Measurements from ENCODE around the gene ABCC4. TPM values are rescaled to one million over a fixed set of nuclear protein-coding genes. Genes with fewer than 3 reads are reported as not detected.
"Not testable (repeated sequence)": the region's sequence is repeated elsewhere in the genome, so short reads cannot be mapped to it uniquely, and the experiment has no call there.

Gene ABCC4
- total RNA-seq, 1 experiment from 2014 or later, result 32.3 TPM

DNA sequence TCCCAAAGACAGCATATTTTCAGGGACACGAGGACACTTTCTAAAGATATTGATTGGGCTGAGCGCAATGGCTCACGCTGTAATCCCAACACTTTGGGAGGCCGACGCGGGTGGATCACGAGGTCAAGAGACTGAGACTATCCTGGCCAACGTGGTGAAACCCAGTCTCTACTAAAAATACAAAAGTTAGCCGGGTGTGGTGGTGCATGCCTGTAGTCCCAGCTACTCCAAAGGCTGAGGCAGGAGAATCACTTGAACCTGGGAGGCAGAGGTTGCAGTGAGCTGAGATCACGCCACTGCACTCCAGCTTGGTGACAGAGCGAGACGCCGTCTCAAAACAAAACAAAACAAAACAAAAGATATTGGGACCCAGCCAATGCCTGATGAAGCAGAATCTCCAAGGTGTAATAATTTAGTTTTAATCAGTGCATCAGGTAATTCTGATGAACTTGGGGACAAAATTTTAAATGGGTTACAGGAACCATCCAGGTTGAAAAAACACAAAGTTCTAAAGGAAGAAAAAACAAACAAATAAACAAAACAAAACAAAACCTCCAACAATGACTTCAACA lies 100.8 kb downstream of the ABCC4 start:
- Histone ChIP-seq H3K79me2 (ENCODE audit: low read length) (peaks cover 39% of the 10 kb centered on the region), H3K36me3 (ENCODE audit: insufficient read depth, low read length) (peaks cover 10% of the 10 kb centered on the region; the same call in 1 of the 2 replicates)
- not testable (repeated sequence) for H3K9me3 ChIP-seq (ENCODE audit: low read length); H3K4me1 ChIP-seq (ENCODE audit: low read length); H3K4me3 ChIP-seq (ENCODE audit: low read length); H4K20me1 ChIP-seq (ENCODE audit: insufficient read depth, low read depth, low read length); H3K27ac ChIP-seq (ENCODE audit: low read length); H3K9ac ChIP-seq (ENCODE audit: low read length); H3K27me3 ChIP-seq (ENCODE audit: low read length); H3K9me2 ChIP-seq (replicated peaks; ENCODE audit: insufficient read depth, low read length); DNase-seq; H3K4me2 ChIP-seq (ENCODE audit: low read depth, low read length, poor library complexity, severe bottlenecking); H2AFZ ChIP-seq (ENCODE audit: low read length)

DNA sequence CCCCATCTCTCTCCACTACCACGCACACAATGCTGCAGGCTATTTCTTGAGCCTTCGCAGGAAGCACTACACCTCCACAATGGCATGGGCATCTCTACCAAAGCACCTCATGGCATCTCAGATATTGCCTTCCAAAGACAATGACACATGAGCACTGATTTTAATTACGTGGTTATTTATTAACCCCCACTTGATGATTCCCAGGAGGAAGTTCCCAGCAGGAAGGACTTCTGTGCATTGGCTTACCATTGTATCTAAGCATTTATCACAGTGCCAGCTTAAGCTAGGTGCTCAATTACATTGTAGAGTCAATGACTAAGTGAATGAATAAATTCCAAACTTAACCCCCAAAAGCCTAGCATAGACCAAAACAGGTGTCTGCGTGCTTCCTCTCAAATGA lies 101.4 kb downstream of the ABCC4 start:
- H3K4me1 ChIP-seq (ENCODE audit: low read length), result no peaks in the 10 kb centered on the region
- H3K27me3 ChIP-seq (ENCODE audit: low read length), result no peaks in the 10 kb centered on the region
- no peak overlapping the region for H3K27ac ChIP-seq (ENCODE audit: low read length)
- peaks cover 7% of the 10 kb centered on the region; the same call in 1 of the 2 replicates for H3K36me3 ChIP-seq (ENCODE audit: insufficient read depth, low read length)
- no peak for DNase-seq
- H3K9me2 ChIP-seq (replicated peaks; ENCODE audit: insufficient read depth, low read length), result no peaks in the 10 kb centered on the region
- H3K9ac ChIP-seq (ENCODE audit: low read length), result no peak overlapping the region
- no peak overlapping the region for H2AFZ ChIP-seq (ENCODE audit: low read length)
- peaks cover 39% of the 10 kb centered on the region for H3K79me2 ChIP-seq (ENCODE audit: low read length)
- no peak overlapping the region for H3K4me3 ChIP-seq (ENCODE audit: low read length)
- H3K9me3 ChIP-seq (ENCODE audit: low read length), result no peaks in the 10 kb centered on the region
- no peak overlapping the region for H3K4me2 ChIP-seq (ENCODE audit: low read depth, low read length, poor library complexity, severe bottlenecking)
- H4K20me1 ChIP-seq (ENCODE audit: insufficient read depth, low read depth, low read length), result peaks cover 4% of the 10 kb centered on the region; the same call in 1 of the 2 replicates

DNA sequence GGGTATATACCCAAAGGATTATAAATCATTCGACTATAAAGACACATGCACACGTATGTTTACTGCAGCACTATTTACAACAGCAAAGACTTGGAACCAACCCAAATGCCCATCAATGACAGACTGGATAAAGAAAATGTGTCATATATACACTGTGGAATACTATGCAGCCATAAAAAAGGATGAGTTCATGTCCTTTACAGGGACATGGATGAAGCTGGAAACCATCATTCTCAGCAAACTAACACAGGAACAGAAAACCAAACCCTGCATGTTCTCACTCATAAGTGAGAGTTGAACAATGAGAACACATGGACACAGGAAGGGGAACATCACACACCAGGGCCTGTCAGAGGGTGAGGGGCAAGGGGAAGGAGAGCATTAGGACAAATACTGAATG lies 102.6 kb downstream of the ABCC4 start:
- not testable (repeated sequence) for H3K4me3 ChIP-seq (ENCODE audit: low read length); H3K27me3 ChIP-seq (ENCODE audit: low read length); DNase-seq; H3K9me3 ChIP-seq (ENCODE audit: low read length); H2AFZ ChIP-seq (ENCODE audit: low read length); H3K4me1 ChIP-seq (ENCODE audit: low read length); H3K27ac ChIP-seq (ENCODE audit: low read length); H3K9ac ChIP-seq (ENCODE audit: low read length); H4K20me1 ChIP-seq (ENCODE audit: insufficient read depth, low read depth, low read length); H3K36me3 ChIP-seq (ENCODE audit: insufficient read depth, low read length); H3K4me2 ChIP-seq (ENCODE audit: low read depth, low read length, poor library complexity, severe bottlenecking); H3K9me2 ChIP-seq (replicated peaks; ENCODE audit: insufficient read depth, low read length)
- H3K79me2 ChIP-seq (ENCODE audit: low read length), result peaks cover 34% of the 10 kb centered on the region

DNA sequence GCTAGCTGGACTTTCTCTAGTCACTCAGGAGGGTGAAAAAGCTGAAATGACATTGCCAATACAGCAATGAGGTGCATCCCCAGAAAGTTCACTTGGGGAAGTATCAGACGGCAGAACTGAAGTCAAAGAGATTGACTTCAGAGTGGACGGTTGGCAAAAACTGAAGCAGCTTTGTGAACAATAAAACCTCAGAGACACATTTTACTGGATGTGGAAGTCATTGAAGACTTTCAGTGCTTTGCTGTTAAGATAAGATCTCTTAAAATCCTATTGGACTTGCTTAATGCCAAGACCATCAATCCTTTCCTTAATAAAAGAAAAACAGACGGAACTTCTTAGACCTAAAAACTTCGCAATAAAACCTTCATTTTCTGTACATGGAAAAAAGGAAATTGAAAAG lies 103.7 kb downstream of the ABCC4 start:
- H3K4me1 ChIP-seq (ENCODE audit: low read length), result no peaks in the 10 kb centered on the region
- no peak overlapping the region for H3K4me2 ChIP-seq (ENCODE audit: low read depth, low read length, poor library complexity, severe bottlenecking)
- no peak for DNase-seq
- H3K79me2 ChIP-seq (ENCODE audit: low read length), result peaks cover 33% of the 10 kb centered on the region
- H3K27me3 ChIP-seq (ENCODE audit: low read length), result no peaks in the 10 kb centered on the region
- no peak overlapping the region for H3K4me3 ChIP-seq (ENCODE audit: low read length)
- H4K20me1 ChIP-seq (ENCODE audit: insufficient read depth, low read depth, low read length), result peaks cover 4% of the 10 kb centered on the region; the same call in 1 of the 2 replicates
- H3K9ac ChIP-seq (ENCODE audit: low read length), result no peak overlapping the region
- H3K9me2 ChIP-seq (replicated peaks; ENCODE audit: insufficient read depth, low read length), result no peaks in the 10 kb centered on the region
- no peaks in the 10 kb centered on the region for H3K9me3 ChIP-seq (ENCODE audit: low read length)
- no peak overlapping the region for H2AFZ ChIP-seq (ENCODE audit: low read length)
- H3K27ac ChIP-seq (ENCODE audit: low read length), result no peak overlapping the region
- peaks cover 10% of the 10 kb centered on the region; the same call in 1 of the 2 replicates for H3K36me3 ChIP-seq (ENCODE audit: insufficient read depth, low read length)

DNA sequence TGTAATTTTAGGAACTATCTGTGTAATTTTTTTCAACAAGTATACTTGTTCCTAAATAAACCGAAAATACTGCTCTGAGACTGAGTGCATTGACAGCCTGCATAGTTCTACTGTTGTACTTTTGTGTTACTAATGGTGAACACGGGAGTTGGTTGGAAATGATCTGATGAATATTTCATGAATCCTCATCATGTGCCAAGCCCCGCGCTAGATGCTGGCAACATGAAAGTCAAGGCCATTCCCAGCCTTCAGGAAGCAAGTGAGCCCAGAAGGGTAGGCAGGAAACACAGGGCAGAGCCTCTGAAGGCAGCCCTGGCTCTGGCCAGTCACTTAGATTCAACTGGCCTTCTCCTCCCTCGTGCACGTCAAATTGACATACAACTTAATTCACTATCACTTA lies 106.1 kb downstream of the ABCC4 start:
- Histone ChIP-seq H3K4me2 (ENCODE audit: low read depth, low read length, poor library complexity, severe bottlenecking) (no peak overlapping the region), H3K9me3 (ENCODE audit: low read length) (no peaks in the 10 kb centered on the region), H3K9me2 (replicated peaks; ENCODE audit: insufficient read depth, low read length) (no peaks in the 10 kb centered on the region), H3K9ac (ENCODE audit: low read length) (no peak overlapping the region), H3K4me3 (ENCODE audit: low read length) (no peak overlapping the region), H3K27ac (ENCODE audit: low read length) (no peak overlapping the region), H3K79me2 (ENCODE audit: low read length) (peaks cover 26% of the 10 kb centered on the region), H4K20me1 (ENCODE audit: insufficient read depth, low read depth, low read length) (peaks cover 4% of the 10 kb centered on the region; the same call in 1 of the 2 replicates), H2AFZ (ENCODE audit: low read length) (no peak overlapping the region), H3K36me3 (ENCODE audit: insufficient read depth, low read length) (peaks cover 5% of the 10 kb centered on the region; the same call in 1 of the 2 replicates), H3K4me1 (ENCODE audit: low read length) (peaks cover 11% of the 10 kb centered on the region), H3K27me3 (ENCODE audit: low read length) (no peaks in the 10 kb centered on the region)
- DNase-seq, result no peak

DNA sequence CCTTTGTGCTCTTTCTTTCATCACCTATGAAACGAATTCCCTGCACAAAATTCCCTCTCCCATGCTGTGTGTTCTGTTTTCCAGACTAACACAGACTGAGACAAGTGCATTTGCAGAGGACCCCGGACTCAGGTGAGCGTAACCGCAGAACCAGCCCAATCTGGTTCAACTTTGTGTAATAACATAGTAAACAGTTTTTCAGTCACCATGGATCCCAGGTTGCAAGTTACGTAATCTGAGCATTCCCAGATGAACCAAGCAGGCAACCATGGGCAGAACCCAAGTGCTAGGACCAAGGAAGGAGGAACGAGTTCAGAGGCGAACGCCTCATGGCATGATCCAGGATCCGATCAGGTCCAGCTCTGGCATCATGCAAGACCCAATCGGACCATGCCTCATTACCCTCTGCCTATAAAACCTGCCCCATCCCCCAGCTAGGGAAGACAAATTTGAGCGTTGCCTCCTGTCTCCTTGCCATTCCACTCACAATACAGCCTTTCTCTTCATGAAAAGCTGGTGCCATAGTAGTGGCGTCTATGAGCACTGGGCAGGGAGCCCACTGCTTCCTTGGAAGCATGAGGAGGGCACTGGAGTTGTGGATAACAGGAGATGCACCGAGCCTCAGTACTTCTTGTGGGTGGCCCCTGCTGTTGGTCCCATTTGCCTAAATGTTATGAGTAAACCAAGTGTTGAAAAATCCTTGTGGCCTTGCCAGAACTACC lies 107.6 kb downstream of the ABCC4 start:
- Histone ChIP-seq H3K9me2 (replicated peaks; ENCODE audit: insufficient read depth, low read length) (no peaks in the 10 kb centered on the region), H3K27ac (ENCODE audit: low read length) (no peak overlapping the region), H3K4me3 (ENCODE audit: low read length) (no peak overlapping the region), H4K20me1 (ENCODE audit: insufficient read depth, low read depth, low read length) (peaks cover 4% of the 10 kb centered on the region; the same call in 1 of the 2 replicates), H3K4me1 (ENCODE audit: low read length) (peaks cover 11% of the 10 kb centered on the region), H3K4me2 (ENCODE audit: low read depth, low read length, poor library complexity, severe bottlenecking) (no peak overlapping the region), H3K9ac (ENCODE audit: low read length) (no peak overlapping the region), H3K27me3 (ENCODE audit: low read length) (no peaks in the 10 kb centered on the region), H3K36me3 (ENCODE audit: insufficient read depth, low read length) (peaks cover 5% of the 10 kb centered on the region; the same call in 1 of the 2 replicates), H2AFZ (ENCODE audit: low read length) (no peak overlapping the region), H3K79me2 (ENCODE audit: low read length) (peaks cover 15% of the 10 kb centered on the region), H3K9me3 (ENCODE audit: low read length) (no peaks in the 10 kb centered on the region)
- no peak for DNase-seq

DNA sequence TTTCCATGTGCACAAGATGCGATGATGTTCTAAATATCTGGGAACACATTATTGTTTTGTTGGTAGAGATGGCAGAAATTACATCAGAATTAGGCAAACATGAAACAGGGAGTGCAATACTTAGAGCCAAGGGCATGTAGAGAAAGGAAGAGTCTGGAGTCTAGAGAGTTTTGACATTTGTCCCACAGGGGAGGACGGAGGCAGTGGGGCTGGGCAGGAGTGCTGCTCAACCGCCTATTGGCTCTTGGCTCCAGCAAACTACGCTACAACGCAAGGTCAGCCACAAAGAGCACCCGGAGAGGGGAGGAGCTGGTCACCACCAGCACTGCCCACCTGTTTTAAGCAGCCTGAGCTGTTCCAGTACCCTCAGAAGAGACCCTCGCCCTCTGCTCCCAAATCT lies 108.3 kb downstream of the ABCC4 start:
- Histone ChIP-seq H3K36me3 (ENCODE audit: insufficient read depth, low read length) (peaks cover 5% of the 10 kb centered on the region; the same call in 1 of the 2 replicates), H4K20me1 (ENCODE audit: insufficient read depth, low read depth, low read length) (peaks cover 4% of the 10 kb centered on the region; the same call in 1 of the 2 replicates), H3K4me1 (ENCODE audit: low read length) (peaks cover 11% of the 10 kb centered on the region), H3K4me3 (ENCODE audit: low read length) (no peak overlapping the region), H3K9me3 (ENCODE audit: low read length) (no peaks in the 10 kb centered on the region), H3K27me3 (ENCODE audit: low read length) (no peaks in the 10 kb centered on the region), H3K4me2 (ENCODE audit: low read depth, low read length, poor library complexity, severe bottlenecking) (no peak overlapping the region), H3K9me2 (replicated peaks; ENCODE audit: insufficient read depth, low read length) (no peaks in the 10 kb centered on the region), H2AFZ (ENCODE audit: low read length) (no peak overlapping the region), H3K9ac (ENCODE audit: low read length) (no peak overlapping the region), H3K27ac (ENCODE audit: low read length) (no peak overlapping the region), H3K79me2 (ENCODE audit: low read length) (peaks cover 15% of the 10 kb centered on the region)
- DNase-seq, result no peak

DNA sequence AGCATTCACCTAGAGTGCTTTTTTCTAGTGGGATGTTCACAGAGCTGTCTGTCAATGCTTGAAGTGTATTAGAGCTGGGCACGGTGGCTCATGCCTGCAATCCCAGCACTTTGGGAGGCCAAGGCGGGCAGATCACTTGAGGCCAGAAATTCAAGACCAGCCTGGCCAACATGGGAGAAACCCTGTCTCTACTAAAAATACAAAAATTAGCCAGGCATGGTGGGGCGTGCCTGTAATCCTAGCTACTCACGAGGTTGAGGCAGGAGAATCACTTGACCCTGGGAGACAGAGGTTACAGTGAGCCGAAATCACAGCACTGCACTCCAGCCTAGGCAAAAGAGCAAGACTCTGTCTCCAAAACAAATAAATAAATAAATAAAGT lies 108.7 kb downstream of the ABCC4 start:
- H3K9me2 ChIP-seq (replicated peaks; ENCODE audit: insufficient read depth, low read length); H3K27me3 ChIP-seq (ENCODE audit: low read length); H2AFZ ChIP-seq (ENCODE audit: low read length); H3K4me2 ChIP-seq (ENCODE audit: low read depth, low read length, poor library complexity, severe bottlenecking); H3K36me3 ChIP-seq (ENCODE audit: insufficient read depth, low read length); H3K27ac ChIP-seq (ENCODE audit: low read length); H3K4me3 ChIP-seq (ENCODE audit: low read length); DNase-seq; H3K9ac ChIP-seq (ENCODE audit: low read length); H4K20me1 ChIP-seq (ENCODE audit: insufficient read depth, low read depth, low read length); H3K9me3 ChIP-seq (ENCODE audit: low read length): not testable (repeated sequence)
- H3K79me2 ChIP-seq (ENCODE audit: low read length), result peaks cover 12% of the 10 kb centered on the region
- peaks cover 11% of the 10 kb centered on the region for H3K4me1 ChIP-seq (ENCODE audit: low read length)

All from Karpas-422 (cell line).